ENCODE data around the gene LLCFC1. TPM values are rescaled to one million over a fixed set of nuclear protein-coding genes. Genes with fewer than 3 reads are reported as not detected.

Gene LLCFC1
- total and polyA plus RNA-seq, 2 of the 13 experiments (the other 11 are each of a cell fraction or from before 2014, with no cell fraction given): not detected

DNA sequence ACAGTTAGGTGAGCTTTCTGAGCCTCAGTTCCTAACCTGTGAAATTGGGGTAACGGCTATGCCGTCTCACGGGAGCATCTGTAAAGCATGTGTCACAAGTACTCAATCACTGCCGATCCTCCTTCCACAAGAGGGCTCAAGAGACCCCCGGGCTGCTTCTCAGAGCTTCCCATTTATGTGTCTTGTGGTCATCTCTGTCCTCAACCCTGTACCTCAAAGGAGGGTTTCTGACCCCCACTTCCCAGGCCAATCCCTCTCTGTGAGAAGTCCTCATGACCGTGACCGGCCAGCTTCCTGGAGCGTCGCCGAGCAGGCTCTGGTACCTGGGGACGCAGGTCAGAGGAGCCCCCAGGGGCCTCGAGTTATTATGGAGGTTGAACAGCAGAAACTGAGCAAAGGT lies 5.2 kb upstream of the LLCFC1 start:
- intact Hi-C loops (cut with micrococcal nuclease; ENCODE audit: unreplicated experiment): no loop called here
- ChIA-PET CTCF (ENCODE audit: low intra/inter-chr PET ratio, low total read pairs) (no interaction called here), POLR2A (no interaction called here)
- Histone ChIP-seq H3K79me2 (ENCODE audit: insufficient read depth, low read length) (no peaks in the 10 kb centered on the region), H4K20me1 (ENCODE audit: insufficient read depth, low read length) (no peaks in the 10 kb centered on the region), H2AFZ (ENCODE audit: low read length) (no peak overlapping the region), H3K4me2 (ENCODE audit: low read depth, low read length) (no peak overlapping the region), H3K4me1 (ENCODE audit: insufficient read depth, low read length) (no peaks in the 10 kb centered on the region), H3K4me3 (replicated peaks in 1 of 3; ENCODE audit: insufficient read depth in 1 of 3, low read depth in 2 of 3, low read length in 3 of 3) (no peak overlapping the region), H3K36me3 (replicated peaks in 1 of 2; ENCODE audit: control insufficient read depth in 1 of 2, insufficient read depth in 2 of 2, low read length in 2 of 2) (no peaks in the 10 kb centered on the region), H3K9ac (ENCODE audit: insufficient read depth, low read depth, low read length) (no peak overlapping the region), H3K27me3 (ENCODE audit: control insufficient read depth in 1 of 2, insufficient read depth in 2 of 2, low read length in 2 of 2) (peaks cover 3 to 10% of the 10 kb centered on the region in 2 experiments; a peak in 2 of 5 replicates), H3K9me3 (ENCODE audit: low read length) (no peaks in the 10 kb centered on the region), H3K27ac (ENCODE audit: extremely low read length, insufficient read depth, low read length) (no peak overlapping the region)
- no peak for ATAC-seq
- no peak for TF ChIP-seq IRF9 (CRISPR knock-in tag; IDR thresholded peaks at IDR 0.05; ENCODE audit: borderline replicate concordance)
- no peak for DNase-seq (ENCODE audit: low spot score)
- BruUV-seq (replicated peaks): no TSS peak
- in situ Hi-C loops (cut with HindIII; ENCODE audit: extremely low pct_ligation_motif_present, low pct_unique_long_range_greater_than_20kb): no loop called here
- FAIRE-seq: no peak
- WGBS (ENCODE audit: low lambda C conversion rate): 12% methylated on average over 11 of the region's 12 CpGs

DNA sequence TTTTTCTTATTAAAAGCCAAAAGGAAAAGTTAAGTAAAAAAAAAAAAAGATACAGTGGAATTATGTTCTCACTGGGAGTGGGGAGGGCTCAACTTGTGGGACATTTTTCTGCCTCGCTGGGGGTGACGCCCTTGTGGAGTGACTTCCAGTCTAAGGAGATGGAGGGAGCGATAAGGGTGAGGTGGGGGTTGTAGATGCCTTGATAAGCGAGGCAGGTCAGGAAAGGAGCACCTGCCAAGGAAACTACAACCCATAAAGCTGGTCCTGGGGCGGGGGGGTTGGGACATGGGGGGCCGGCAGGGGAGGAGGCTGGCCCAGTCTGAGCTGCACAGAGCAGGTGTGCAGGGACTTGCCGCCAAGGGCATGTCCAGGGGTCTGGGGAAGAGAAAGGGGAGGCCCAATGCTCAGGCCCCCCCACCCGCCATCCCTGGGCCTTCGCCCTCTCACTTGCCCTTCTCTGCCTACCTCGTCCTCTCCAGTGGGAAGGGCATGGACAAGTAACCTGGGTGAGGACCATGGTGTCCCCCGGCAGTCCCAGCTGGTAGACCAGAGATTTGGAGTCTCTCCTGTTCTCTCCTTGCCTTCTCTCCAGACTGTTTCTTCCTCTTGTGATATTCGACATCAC lies 3.2 kb upstream of the LLCFC1 start:
- Histone ChIP-seq H3K4me2 (ENCODE audit: low read depth, low read length) (no peak overlapping the region), H3K4me1 (ENCODE audit: insufficient read depth, low read length) (no peaks in the 10 kb centered on the region), H4K20me1 (ENCODE audit: insufficient read depth, low read length) (no peaks in the 10 kb centered on the region), H3K4me3 (replicated peaks in 1 of 3; ENCODE audit: insufficient read depth in 1 of 3, low read depth in 2 of 3, low read length in 3 of 3) (no peak overlapping the region), H2AFZ (ENCODE audit: low read length) (no peak overlapping the region), H3K9ac (ENCODE audit: insufficient read depth, low read depth, low read length) (no peak overlapping the region), H3K27ac (ENCODE audit: extremely low read length, insufficient read depth, low read length) (no peak overlapping the region), H3K79me2 (ENCODE audit: insufficient read depth, low read length) (no peaks in the 10 kb centered on the region), H3K36me3 (replicated peaks in 1 of 2; ENCODE audit: control insufficient read depth in 1 of 2, insufficient read depth in 2 of 2, low read length in 2 of 2) (no peaks in the 10 kb centered on the region), H3K9me3 (ENCODE audit: low read length) (no peaks in the 10 kb centered on the region), H3K27me3 (ENCODE audit: control insufficient read depth in 1 of 2, insufficient read depth in 2 of 2, low read length in 2 of 2) (peaks cover 3 to 11% of the 10 kb centered on the region in 2 experiments; a peak in 2 of 5 replicates)
- in situ Hi-C loops (cut with HindIII; ENCODE audit: extremely low pct_ligation_motif_present, low pct_unique_long_range_greater_than_20kb): no loop called here
- WGBS (ENCODE audit: low lambda C conversion rate): 52% methylated on average over 5 of the region's 12 CpGs
- CTCF ChIA-PET (ENCODE audit: low intra/inter-chr PET ratio, low total read pairs): no interaction called here
- DNase-seq (ENCODE audit: low spot score) (no peak), FAIRE-seq (no peak), ATAC-seq (no peak)
- no TSS peak for BruUV-seq (replicated peaks)
- intact Hi-C loops (cut with micrococcal nuclease; ENCODE audit: unreplicated experiment): no loop called here
- POLR2A ChIA-PET: no interaction called here
- TF ChIP-seq MIER3 (CRISPR knock-in tag; IDR thresholded peaks at IDR 0.05; ENCODE audit: borderline replicate concordance) (no peak), DMAP1 (CRISPR knock-in tag; IDR thresholded peaks at IDR 0.05) (no peak), TP53 (CRISPR knock-in tag; conservative IDR thresholded peaks at IDR 0.05) (no peak), PAWR (CRISPR knock-in tag; IDR thresholded peaks at IDR 0.05; ENCODE audit: borderline replicate concordance) (no peak), KLF12 (CRISPR knock-in tag; IDR thresholded peaks at IDR 0.05; ENCODE audit: borderline replicate concordance) (no peak), NFIB (CRISPR knock-in tag; IDR thresholded peaks at IDR 0.05; ENCODE audit: borderline replicate concordance) (no peak), MYNN (CRISPR knock-in tag; IDR thresholded peaks at IDR 0.05; ENCODE audit: low read depth) (no peak), HOXA9 (CRISPR knock-in tag; IDR thresholded peaks at IDR 0.05; ENCODE audit: borderline replicate concordance) (no peak), POLR2G (IDR thresholded peaks at IDR 0.05; ENCODE audit: low read depth, low read length) (no peak), CEBPB (IDR thresholded peaks at IDR 0.05; ENCODE audit: borderline replicate concordance, low read depth, low read length) (no peak), ZNF276 (CRISPR knock-in tag; IDR thresholded peaks at IDR 0.05; ENCODE audit: low read depth) (no peak), FIP1L1 (IDR thresholded peaks at IDR 0.05; ENCODE audit: borderline replicate concordance, insufficient read depth, low read depth, low read length) (no peak), ZNF782 (CRISPR knock-in tag; IDR thresholded peaks at IDR 0.05; ENCODE audit: borderline replicate concordance) (no peak), ARNTL (CRISPR knock-in tag; IDR thresholded peaks at IDR 0.05) (no peak), ZNF552 (CRISPR knock-in tag; IDR thresholded peaks at IDR 0.05; ENCODE audit: borderline replicate concordance) (no peak), NR2F2 (IDR thresholded peaks at IDR 0.05; ENCODE audit: borderline replicate concordance, low read depth) (no peak)

Data from HepG2 (cell line).